ENCODE results near the gene C4A.

DNA sequence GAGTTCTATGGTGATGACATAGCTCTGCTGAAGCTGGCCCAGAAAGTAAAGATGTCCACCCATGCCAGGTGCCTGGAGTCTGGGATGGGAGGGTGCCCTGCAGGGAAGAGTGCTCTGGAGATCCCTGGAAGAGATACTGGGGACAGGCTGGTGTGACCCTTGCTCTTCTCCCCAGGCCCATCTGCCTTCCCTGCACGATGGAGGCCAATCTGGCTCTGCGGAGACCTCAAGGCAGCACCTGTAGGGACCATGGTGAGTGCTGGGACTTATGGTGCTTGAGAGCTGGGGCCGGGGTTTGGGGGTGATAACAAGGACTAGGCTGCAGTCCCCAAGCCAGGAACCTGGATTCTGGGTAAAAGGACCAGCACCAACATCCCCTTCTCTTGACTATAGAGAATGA lies 38.1 kb upstream of the C4A start:
- TF ChIP-seq, protein P1, sequence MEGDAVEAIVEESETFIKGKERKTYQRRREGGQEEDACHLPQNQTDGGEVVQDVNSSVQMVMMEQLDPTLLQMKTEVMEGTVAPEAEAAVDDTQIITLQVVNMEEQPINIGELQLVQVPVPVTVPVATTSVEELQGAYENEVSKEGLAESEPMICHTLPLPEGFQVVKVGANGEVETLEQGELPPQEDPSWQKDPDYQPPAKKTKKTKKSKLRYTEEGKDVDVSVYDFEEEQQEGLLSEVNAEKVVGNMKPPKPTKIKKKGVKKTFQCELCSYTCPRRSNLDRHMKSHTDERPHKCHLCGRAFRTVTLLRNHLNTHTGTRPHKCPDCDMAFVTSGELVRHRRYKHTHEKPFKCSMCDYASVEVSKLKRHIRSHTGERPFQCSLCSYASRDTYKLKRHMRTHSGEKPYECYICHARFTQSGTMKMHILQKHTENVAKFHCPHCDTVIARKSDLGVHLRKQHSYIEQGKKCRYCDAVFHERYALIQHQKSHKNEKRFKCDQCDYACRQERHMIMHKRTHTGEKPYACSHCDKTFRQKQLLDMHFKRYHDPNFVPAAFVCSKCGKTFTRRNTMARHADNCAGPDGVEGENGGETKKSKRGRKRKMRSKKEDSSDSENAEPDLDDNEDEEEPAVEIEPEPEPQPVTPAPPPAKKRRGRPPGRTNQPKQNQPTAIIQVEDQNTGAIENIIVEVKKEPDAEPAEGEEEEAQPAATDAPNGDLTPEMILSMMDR (IDR thresholded peaks at IDR 0.05): no peak
- TF ChIP-seq POLR2AphosphoS5 (IDR thresholded peaks at IDR 0.05) (no peak), POLR2A (IDR thresholded peaks at IDR 0.05) (no peak)

Measured in gastroesophageal sphincter (tissue), 3 donors.